Lung (tissue), 12 donors: ENCODE data around the gene SCAND1. TPM values are rescaled to one million over a fixed set of nuclear protein-coding genes. Genes with fewer than 3 reads are reported as not detected.

Experiments
- ATAC-seq: fragments of 200-7000 bp; cut with Tn5 transposase; one replicate; pipeline ENCODE4 v1.9.1; 2020; ENCODE audit warnings: moderate number of reproducible peaks; ENCODE audit not compliant: insufficient read depth, low FRiP score
- DNase-seq, 3 donors: peaks; one replicate each; pipeline ENCODE4 v3.0.0-alpha.2; 2013 to 2017
- H3K27ac ChIP-seq, 2 donors: one replicate each; pipeline ENCODE4 v1.5.1; 2013; ENCODE audit warnings: mild to moderate bottlenecking in 2 of 2, moderate library complexity in 2 of 2, control low read depth in 1 of 2, inconsistent platforms in 1 of 2, low read depth in 1 of 2, low read length in 1 of 2
- H3K27me3 ChIP-seq, 3 donors: one replicate each; pipeline ENCODE4 v1.5.1; 2013; ENCODE audit warnings: low read length in 2 of 3; ENCODE audit not compliant: control insufficient read depth in 3 of 3, insufficient read depth in 3 of 3
- H3K36me3 ChIP-seq, 4 donors: one replicate each; pipeline ENCODE4 v1.5.1; 2013; ENCODE audit warnings: low read length in 4 of 4, mild to moderate bottlenecking in 1 of 4, moderate library complexity in 1 of 4; ENCODE audit not compliant: control insufficient read depth in 4 of 4, insufficient read depth in 4 of 4
- H3K4me1 ChIP-seq, 5 donors: one replicate each; pipeline ENCODE4 v1.5.1; 2013; ENCODE audit warnings: low read length in 5 of 5, mild to moderate bottlenecking in 2 of 5, moderate library complexity in 1 of 5; ENCODE audit not compliant: control insufficient read depth in 5 of 5, insufficient read depth in 5 of 5
- H3K4me3 ChIP-seq: one replicate; pipeline ENCODE4 v1.5.1; 2013; ENCODE audit warnings: mild to moderate bottlenecking, control low read depth, moderate library complexity
- H3K9ac ChIP-seq, 2 donors: one replicate each; pipeline ENCODE4 v1.5.1; 2013; ENCODE audit warnings: low read length in 2 of 2, control low read depth in 1 of 2; ENCODE audit not compliant: insufficient read depth in 1 of 2
- H3K9me3 ChIP-seq, 4 donors: one replicate each; pipeline ENCODE4 v1.5.1; 2013; ENCODE audit warnings: low read length in 3 of 4, mild to moderate bottlenecking in 1 of 4, moderate library complexity in 1 of 4; ENCODE audit not compliant: control insufficient read depth in 4 of 4, insufficient read depth in 3 of 4
- CTCF ChIP-seq: IDR thresholded peaks from 2 replicates; pipeline ENCODE4 v1.5.1; 2012; ENCODE audit warnings: mild to moderate bottlenecking; ENCODE audit errors: control extremely low read depth, extremely low read depth
- WGBS, 2 donors: extraction: QIAGEN DNeasy Blood & Tissue Kit; methylation state at CpG; one replicate each; pipeline ENCODE4 v1.1.7; 2013; 5-methylcytosine and 5-hydroxymethylcytosine counted together
- polyA plus RNA-seq, 2 donors: library from polyadenylated mRNA; stranded (reverse); fragments of 200-250 nt; gene quantifications; one replicate each; pipeline ENCODE4 v1.2.1, GENCODE V29; 2013
- total RNA-seq, 2 donors: library from RNA; depleted of rRNA in 1 of 2; stranded (reverse); fragments of >200 nt in 1 of 2; gene quantifications; one replicate each; pipeline ENCODE4 v1.2.1, GENCODE V29; 2014 to 2021
- donor health status: control.
- donor health status: control.
- donor health status: Bipolar disorder and iron deficiency.
- donor health status: healthy.
- donor health status: DM: yes; HTN: yes; CAD: no.

SCAND1 gene
- total and polyA plus RNA-seq, 4 donors = 34.6 to 279 (median 97.1) TPM

- DNase-seq = no peak
- TF ChIP-seq CTCF = no peak
- H3K4me3 ChIP-seq = no peak overlapping the region
- H3K9me3 ChIP-seq = no peaks in the 10 kb centered on the region
- H3K4me1 ChIP-seq = no peaks in the 10 kb centered on the region
- H3K27ac ChIP-seq = no peak overlapping the region
- H3K9ac ChIP-seq = no peak overlapping the region
- ATAC-seq = no peak
- H3K36me3 ChIP-seq = peaks cover 10 to 30% (median 29%) of the 10 kb centered on the region in 4 donors
- no peaks in the 10 kb centered on the region for H3K27me3 ChIP-seq
- WGBS, 2 donors = 95 to 96% methylated on average over 3 of the region's 3 CpGs
Observed at GRCh38 chr20:35920523-35920922, 33.8 kb downstream of the SCAND1 start.

- ATAC-seq (no peak), DNase-seq (no peak)
- no peaks in the 10 kb centered on the region for H3K9me3 ChIP-seq
- no peak overlapping the region for H3K4me3 ChIP-seq
- H3K27ac ChIP-seq = no peak overlapping the region
- peaks cover 15 to 44% (median 38%) of the 10 kb centered on the region in 4 donors for H3K36me3 ChIP-seq
- no peaks in the 10 kb centered on the region for H3K27me3 ChIP-seq
- no peaks in the 10 kb centered on the region for H3K4me1 ChIP-seq
- TF ChIP-seq CTCF = no peak
- WGBS, 2 donors = 100% methylated on average over 1 of the region's 1 CpG
- H3K9ac ChIP-seq = no peak overlapping the region
Observed at GRCh38 chr20:35918021-35918420, 36.3 kb downstream of the SCAND1 start.

DNA sequence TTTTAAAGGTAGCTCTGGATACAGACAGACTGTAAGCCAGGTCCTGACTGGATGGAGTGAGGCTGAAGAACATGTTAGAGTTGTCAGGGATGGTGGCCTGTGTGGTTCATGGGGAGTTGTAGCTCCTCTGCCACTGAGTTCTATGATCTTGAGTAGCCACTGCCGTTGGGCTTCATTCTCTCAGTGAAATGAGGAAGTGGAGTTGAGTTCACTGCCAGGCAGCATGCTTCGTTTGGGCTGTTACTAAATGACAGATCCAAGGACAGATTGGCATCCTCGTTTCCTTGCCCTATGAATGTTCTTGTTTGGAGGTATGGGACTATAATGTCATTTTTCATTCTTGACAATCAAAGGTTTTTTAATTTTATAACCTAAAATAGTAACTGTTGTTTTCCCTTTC lies 37.2 kb downstream of the SCAND1 start:
- TF ChIP-seq CTCF = no peak
- Histone ChIP-seq H3K9ac (no peak overlapping the region), H3K4me3 (no peak overlapping the region), H3K9me3 (no peaks in the 10 kb centered on the region), H3K27me3 (no peaks in the 10 kb centered on the region), H3K4me1 (no peaks in the 10 kb centered on the region), H3K27ac (no peak overlapping the region), H3K36me3 (peaks cover 15 to 47% (median 40%) of the 10 kb centered on the region in 4 donors)
- DNase-seq (no peak), ATAC-seq (no peak)
- WGBS, 2 donors = 28 to 64% methylated on average over 3 of the region's 3 CpGs

DNA sequence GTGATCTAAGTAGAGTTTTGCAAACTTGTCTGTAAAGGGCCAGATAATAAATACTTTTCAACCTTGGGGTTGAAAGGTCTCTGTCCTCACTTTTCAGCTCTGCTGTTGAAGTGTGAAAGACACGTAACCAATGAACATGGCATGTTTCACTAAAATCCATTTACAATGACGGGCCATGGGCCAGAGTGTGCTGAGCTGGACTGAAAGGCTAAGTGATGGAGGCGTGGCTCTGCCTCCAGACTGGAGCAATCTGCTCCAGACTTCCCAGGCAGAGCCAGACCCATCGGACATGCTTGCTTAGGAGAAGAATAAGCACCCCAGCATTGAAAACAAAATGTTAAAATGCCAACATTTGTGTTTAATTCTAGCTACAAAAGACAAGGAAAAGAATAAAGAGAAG lies 41.4 kb downstream of the SCAND1 start:
- Histone ChIP-seq H3K4me1 (peaks cover 0 to 4% (median 0%) of the 10 kb centered on the region in 5 donors), H3K36me3 (peaks cover 13 to 38% (median 26%) of the 10 kb centered on the region in 4 donors), H3K27me3 (no peaks in the 10 kb centered on the region), H3K9me3 (no peaks in the 10 kb centered on the region), H3K27ac (no peak overlapping the region), H3K9ac (no peak overlapping the region), H3K4me3 (no peak overlapping the region)
- no peak for ATAC-seq
- peak in 1 of 3 donors; percentile 11 for DNase-seq
- 89 to 91% methylated on average over 4 of the region's 4 CpGs for WGBS, 2 donors
- TF ChIP-seq CTCF = no peak
